HG03439 (cell line): Measurements from ENCODE around the gene CELSR2.
A peak's percentile ranks its signal among the peaks of the same experiment; 100 is the strongest.

ENCODE experiments used
- ATAC-seq: cut with Tn5 transposase; IDR thresholded peaks from one replicate; pipeline ENCODE4 v1.9.1; 2021; ENCODE audit warnings: mild to moderate bottlenecking, moderate library complexity; ENCODE audit not compliant: unreplicated experiment

The CELSR2 gene

DNA sequence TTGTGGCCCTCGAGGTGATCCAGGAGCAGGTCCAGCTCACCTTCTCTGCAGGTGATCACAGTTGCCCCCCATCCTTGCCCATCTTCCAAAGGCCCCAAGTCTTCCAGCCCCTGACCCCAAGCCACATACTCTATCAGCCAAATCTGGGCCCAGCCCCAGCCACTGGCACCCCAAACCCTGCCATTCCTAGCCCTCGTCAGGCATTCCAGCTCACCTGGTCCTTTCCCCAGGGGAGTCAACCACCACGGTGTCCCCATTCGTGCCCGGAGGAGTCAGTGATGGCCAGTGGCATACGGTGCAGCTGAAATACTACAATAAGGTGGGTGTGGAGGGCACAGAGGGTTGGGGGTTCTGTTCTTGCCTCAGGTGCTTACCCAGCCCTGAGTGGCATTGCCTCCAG lies 12.2 kb downstream of the CELSR2 start:
- ATAC-seq: no peak

DNA sequence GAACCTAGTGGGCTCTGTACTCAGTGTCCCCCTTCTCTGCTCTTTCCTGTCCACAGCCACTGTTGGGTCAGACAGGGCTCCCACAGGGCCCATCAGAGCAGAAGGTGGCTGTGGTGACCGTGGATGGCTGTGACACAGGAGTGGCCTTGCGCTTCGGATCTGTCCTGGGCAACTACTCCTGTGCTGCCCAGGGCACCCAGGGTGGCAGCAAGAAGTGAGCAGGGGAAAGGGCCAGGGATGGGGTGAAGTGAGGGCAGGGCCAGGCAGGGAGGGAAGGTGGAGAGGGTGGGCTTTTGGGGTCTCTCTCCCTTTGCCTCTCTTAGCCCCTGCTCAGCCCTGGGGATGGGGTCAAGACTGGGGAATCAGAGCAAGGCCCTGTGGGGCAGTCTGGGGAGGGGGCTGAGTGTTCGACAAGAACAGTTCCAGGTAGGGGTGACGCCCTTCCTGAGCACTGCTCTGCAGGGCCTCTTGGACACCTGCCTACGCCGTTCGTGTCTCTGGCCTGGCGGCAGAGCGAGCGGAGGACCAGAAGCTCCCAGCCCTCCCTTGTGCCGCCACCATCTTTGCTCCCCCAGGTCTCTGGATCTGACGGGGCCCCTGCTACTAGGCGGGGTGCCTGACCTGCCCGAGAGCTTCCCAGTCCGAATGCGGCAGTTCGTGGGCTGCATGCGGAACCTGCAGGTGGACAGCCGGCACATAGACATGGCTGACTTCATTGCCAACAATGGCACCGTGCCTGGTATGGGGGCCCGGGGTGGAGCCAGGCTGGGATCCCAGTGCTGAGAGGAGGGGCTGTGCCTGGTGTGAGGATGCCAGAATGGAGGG lies 13.1 kb downstream of the CELSR2 start:
- ATAC-seq: no peak

- ATAC-seq: no peak
Measured at GRCh38 chr1:109263234-109263596, 13.9 kb downstream of the CELSR2 start.

GRCh38 chr1:109263597-109264378 lies 14.4 kb downstream of the CELSR2 start:
- peak; percentile 69 for ATAC-seq

- ATAC-seq: no peak
Measured at GRCh38 chr1:109264379-109264755, 15.0 kb downstream of the CELSR2 start.

DNA sequence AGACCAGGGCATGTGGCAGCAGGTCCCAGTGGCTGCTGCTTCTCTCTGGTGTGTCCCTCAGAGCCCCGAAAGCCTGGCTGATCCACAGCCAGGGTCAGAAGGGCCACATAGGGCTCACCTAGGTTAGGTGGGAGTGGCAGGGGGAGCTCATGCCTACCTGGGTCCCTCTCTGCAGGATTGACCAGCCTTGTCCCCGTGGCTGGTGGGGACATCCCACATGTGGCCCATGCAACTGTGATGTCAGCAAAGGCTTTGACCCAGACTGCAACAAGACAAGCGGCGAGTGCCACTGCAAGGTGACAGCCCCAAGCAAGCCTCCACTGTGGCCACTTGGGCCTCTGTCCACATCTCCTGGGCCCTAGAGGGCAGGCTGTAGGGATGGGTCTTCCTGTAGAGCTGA lies 15.7 kb downstream of the CELSR2 start:
- ATAC-seq: no peak

- ATAC-seq: no peak
Measured at GRCh38 chr1:109265741-109266330, 16.5 kb downstream of the CELSR2 start.

GRCh38 chr1:109266965-109267364 lies 17.6 kb downstream of the CELSR2 start:
- no peak for ATAC-seq

- ATAC-seq: no peak
Measured at GRCh38 chr1:109267743-109268300, 18.5 kb downstream of the CELSR2 start.

GRCh38 chr1:109268431-109269211 lies 19.3 kb downstream of the CELSR2 start:
- no peak for ATAC-seq

GRCh38 chr1:109269212-109269980 lies 20.1 kb downstream of the CELSR2 start:
- no peak for ATAC-seq

DNA sequence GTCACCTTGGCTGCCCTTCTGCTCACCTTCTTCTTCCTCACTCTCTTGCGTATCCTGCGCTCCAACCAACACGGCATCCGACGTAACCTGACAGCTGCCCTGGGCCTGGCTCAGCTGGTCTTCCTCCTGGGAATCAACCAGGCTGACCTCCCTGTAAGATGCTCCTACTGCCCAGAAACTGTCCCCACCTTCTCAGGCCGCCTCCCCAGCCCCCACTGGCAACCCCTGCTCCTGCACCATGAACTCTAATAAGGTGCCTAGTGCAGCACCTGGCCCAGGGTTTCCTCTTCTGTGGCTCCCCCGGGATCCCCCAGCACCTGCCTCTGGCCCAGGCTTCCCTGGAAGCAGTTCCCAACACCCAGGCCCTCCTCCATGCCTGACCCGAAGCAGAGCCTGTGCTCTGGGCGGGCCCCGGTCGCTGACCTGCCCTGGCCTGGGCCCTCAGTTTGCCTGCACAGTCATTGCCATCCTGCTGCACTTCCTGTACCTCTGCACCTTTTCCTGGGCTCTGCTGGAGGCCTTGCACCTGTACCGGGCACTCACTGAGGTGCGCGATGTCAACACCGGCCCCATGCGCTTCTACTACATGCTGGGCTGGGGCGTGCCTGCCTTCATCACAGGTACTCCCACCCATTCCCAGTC lies 20.8 kb downstream of the CELSR2 start:
- no peak for ATAC-seq

DNA sequence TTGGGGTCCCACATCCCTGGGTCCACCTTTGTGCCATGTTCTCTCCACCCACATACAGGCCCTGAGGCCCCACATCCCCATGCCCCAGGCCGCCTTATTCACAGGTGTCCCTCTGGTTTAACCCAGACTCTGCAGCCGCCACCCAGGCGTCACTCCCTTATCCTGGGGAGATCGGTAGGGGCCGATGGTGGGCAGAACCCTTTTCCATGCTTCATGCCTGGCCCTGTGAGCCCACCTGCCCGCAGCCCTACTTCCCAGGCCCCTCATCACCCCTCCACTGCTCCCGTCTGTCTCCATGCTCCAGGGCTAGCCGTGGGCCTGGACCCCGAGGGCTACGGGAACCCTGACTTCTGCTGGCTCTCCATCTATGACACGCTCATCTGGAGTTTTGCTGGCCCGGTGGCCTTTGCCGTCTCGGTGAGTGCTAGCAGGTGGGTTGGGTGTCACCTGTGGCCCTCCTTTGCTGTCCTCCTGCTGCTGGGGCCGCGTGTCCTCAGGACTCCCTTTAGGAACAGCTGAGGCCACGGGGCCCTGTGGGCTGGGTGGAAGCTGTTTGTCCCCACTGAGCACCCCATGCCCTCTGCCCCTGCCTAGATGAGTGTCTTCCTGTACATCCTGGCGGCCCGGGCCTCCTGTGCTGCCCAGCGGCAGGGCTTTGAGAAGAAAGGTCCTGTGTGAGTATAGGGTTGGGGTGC lies 21.4 kb downstream of the CELSR2 start:
- ATAC-seq: no peak

GRCh38 chr1:109271458-109271857 lies 22.1 kb downstream of the CELSR2 start:
- no peak for ATAC-seq

DNA sequence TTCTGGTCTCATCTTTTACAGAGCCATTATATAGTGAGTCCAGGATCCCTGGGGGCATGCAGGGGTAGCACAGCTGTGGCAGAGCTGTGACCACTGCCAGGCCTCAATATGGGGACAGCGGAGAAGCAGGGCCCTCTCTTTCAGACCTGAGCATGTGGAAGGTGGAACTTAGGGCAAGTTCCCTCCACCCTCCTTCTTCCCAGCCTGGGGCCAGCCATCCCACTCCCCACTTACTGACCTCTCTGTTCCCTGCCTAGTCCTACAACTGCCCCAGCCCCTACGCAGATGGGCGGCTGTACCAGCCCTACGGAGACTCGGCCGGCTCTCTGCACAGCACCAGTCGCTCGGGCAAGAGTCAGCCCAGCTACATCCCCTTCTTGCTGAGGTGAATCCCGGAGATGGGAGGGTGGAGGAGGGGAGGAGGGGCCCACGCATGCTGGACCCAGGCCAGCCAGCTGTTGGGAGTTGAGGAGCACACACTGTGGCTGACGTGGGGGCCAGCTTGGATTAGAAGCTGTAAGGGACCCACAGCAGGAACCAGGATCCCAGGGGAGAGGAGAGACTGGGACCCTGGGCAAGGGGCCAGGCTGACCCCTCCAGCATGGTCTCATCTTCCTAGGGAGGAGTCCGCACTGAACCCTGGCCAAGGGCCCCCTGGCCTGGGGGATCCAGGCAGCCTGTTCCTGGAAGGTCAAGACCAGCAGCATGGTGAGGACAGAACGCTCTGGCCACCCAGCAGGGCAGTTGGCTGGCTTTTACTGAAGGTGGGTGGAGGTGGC lies 22.9 kb downstream of the CELSR2 start:
- no peak for ATAC-seq

GRCh38 chr1:109272831-109273547 lies 23.6 kb downstream of the CELSR2 start:
- no peak for ATAC-seq

DNA sequence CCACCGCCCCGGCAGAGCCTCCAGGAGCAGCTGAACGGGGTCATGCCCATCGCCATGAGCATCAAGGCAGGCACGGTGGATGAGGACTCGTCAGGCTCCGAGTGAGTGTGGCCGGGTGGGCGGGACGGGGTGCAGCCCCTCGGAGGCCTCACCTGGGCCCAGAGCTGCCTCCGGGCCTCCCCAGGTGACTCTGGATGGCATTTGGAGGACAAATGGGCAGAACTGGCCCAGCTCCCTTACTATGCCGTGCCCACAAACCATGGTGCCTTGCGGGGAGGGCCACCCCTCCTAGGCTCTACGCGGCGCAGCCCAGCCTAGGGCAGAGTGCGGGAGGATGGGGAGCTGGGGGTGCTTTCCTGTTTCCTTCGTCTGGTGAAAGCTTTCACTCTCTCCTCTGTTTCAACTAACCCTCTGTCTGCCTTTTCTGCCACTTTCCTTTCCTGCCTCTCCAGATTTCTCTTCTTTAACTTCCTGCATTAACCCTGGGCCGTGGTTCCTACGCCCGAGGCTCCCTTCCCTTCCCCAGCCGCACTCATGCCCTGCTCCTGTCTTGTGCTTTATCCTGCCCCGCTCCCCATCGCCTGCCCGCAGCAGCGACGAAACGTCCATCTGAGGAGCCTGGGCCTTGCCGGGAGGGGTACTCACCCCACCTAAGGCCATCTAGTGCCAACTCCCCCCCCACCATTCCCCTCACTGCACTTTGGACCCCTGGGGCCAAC lies 24.4 kb downstream of the CELSR2 start:
- ATAC-seq: no peak
